Upper lobe of right lung (tissue), 1 donor: ENCODE data around the gene SCD5. TPM values are rescaled to one million over a fixed set of nuclear protein-coding genes. Genes with fewer than 3 reads are reported as not detected.

Source experiments
- ATAC-seq: fragments of 200-7000 bp; cut with Tn5 transposase; one replicate; pipeline ENCODE4 v1.9.1; 2020; ENCODE audit warnings: mild to moderate bottlenecking, moderate library complexity
- DNase-seq: peaks from one replicate; pipeline ENCODE4 v3.0.0-alpha.2; 2020
- H3K27ac ChIP-seq: fragments of 200-600 bp; one replicate; pipeline ENCODE4 v1.8.0; 2022
- H3K27me3 ChIP-seq: fragments of 200-600 bp; one replicate; pipeline ENCODE4 v1.8.0; 2022; ENCODE audit warnings: mild to moderate bottlenecking
- H3K36me3 ChIP-seq: fragments of 200-600 bp; one replicate; pipeline ENCODE4 v1.8.0; 2022
- H3K4me1 ChIP-seq: fragments of 200-600 bp; one replicate; pipeline ENCODE4 v1.8.0; 2022
- H3K4me3 ChIP-seq: fragments of 200-600 bp; one replicate; pipeline ENCODE4 v1.8.0; 2022; ENCODE audit warnings: mild to moderate bottlenecking
- H3K9me3 ChIP-seq: fragments of 200-600 bp; one replicate; pipeline ENCODE4 v1.8.0; 2022
- intact Hi-C: fragments of 100-400 bp; cut with DNase I; formaldehyde crosslinking; loops from one replicate; pipeline ENCODE4 v1.11.0; 2022
- total RNA-seq: library from RNA; stranded (reverse); fragmentation: NEBNext Ultra II Directional; extraction: Animal tissue kit (Norgen Biotek cat#: 25700); gene quantifications from one replicate; pipeline ENCODE4 v1.2.1, GENCODE V29; 2021
- TF ChIP-seq, protein P1 (sequence below): fragments of 200-600 bp; IDR thresholded peaks from one replicate; pipeline ENCODE4 v1.8.0; 2022; ENCODE audit warnings: antibody characterized with exemption
- donor health status: DM: no; HTN: yes; CAD: no; lungs with severe emphysema.

The SCD5 gene
- total RNA-seq, 1 donor from 2014 or later, result 20.6 TPM

DNA sequence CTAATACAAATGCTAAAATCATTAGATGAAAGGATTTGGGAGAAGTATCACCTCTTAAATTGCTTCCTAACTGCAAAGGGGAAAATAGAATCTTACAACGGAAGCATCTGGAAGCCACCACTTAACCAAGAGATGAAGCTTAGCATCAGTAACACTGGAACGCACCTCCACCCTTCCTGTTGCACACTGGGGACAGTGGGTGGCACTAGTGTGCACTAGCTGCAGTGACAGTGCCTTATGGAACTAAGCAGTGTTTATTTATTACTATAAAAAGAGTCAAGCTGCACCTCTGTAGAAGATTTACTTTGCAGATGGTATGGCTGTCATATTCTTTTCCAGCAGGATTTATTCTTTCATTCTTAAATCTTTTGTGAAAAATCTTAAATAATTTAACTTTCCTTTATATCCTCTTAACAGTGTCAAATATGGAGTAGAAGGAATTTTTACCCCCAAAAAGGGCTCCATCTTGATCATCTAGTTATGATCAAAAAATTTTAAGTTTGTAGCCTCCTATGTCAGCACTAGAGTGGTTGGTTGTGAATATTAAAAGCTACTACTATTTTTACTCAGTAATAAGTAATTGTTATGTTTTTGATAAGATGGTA, 76.7 kb downstream of the SCD5 start:
- H3K9me3 ChIP-seq, result no peaks in the 10 kb centered on the region
- H3K27me3 ChIP-seq, result no peaks in the 10 kb centered on the region
- peaks cover 8% of the 10 kb centered on the region for H3K4me1 ChIP-seq
- TF ChIP-seq, protein P1, sequence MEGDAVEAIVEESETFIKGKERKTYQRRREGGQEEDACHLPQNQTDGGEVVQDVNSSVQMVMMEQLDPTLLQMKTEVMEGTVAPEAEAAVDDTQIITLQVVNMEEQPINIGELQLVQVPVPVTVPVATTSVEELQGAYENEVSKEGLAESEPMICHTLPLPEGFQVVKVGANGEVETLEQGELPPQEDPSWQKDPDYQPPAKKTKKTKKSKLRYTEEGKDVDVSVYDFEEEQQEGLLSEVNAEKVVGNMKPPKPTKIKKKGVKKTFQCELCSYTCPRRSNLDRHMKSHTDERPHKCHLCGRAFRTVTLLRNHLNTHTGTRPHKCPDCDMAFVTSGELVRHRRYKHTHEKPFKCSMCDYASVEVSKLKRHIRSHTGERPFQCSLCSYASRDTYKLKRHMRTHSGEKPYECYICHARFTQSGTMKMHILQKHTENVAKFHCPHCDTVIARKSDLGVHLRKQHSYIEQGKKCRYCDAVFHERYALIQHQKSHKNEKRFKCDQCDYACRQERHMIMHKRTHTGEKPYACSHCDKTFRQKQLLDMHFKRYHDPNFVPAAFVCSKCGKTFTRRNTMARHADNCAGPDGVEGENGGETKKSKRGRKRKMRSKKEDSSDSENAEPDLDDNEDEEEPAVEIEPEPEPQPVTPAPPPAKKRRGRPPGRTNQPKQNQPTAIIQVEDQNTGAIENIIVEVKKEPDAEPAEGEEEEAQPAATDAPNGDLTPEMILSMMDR, result peak; percentile 59
- H3K36me3 ChIP-seq, result no peaks in the 10 kb centered on the region
- peak; percentile 89 for ATAC-seq
- H3K4me3 ChIP-seq, result no peak overlapping the region
- DNase-seq, result no peak
- H3K27ac ChIP-seq, result no peak overlapping the region
- intact Hi-C loops, result no loop called here

- TF ChIP-seq, protein P1, result no peak
- DNase-seq, result no peak
- Histone ChIP-seq H3K9me3 (no peaks in the 10 kb centered on the region), H3K36me3 (no peaks in the 10 kb centered on the region), H3K4me1 (peaks cover 19% of the 10 kb centered on the region), H3K27me3 (no peaks in the 10 kb centered on the region), H3K27ac (no peak overlapping the region), H3K4me3 (no peak overlapping the region)
- intact Hi-C loops, result no loop called here
- ATAC-seq, result no peak
Observed at GRCh38 chr4:82718162-82718940, 80.2 kb downstream of the SCD5 start.

DNA sequence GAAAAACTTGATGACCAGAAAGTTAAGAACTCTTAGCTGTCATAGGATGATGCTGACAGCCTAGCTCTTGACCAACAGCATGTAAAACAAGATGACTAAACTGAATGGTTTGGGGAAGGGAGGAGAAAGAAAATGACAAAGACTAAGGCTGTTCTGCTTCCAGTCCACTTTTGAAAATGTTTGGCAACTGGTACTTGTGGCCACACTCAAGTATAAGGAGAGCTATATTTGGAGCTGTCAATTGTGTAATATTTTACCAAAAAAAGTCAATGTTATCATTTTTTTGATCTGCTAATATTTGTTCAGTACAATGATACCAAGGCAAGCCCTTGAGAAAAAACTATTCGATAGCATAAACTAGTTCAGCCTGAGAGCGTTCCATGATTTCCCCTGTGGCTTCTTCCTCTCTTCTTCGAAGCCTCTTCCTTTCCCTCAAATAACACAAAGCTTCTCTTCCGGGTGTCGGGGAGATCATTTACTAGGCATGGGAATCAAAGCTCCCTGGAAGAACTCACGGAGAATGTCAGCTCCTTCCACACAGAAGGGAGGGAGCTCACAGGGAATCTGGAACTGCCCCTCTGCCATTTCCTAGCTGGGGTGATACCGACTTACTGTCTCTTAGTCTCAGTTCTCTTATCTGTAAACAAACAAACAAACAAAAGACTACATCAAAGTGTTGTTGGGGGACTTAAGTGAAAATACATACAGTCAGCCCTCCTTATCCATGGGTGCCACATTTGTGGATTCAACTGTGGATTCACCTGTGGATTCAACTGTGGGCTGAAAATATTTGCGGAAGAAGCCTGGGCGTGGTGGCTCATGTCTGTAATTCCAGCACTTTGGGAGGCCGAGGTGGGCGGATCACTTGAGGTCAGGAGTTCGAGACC, 82.6 kb downstream of the SCD5 start:
- no peak overlapping the region for H3K27ac ChIP-seq
- no peaks in the 10 kb centered on the region for H3K27me3 ChIP-seq
- TF ChIP-seq, protein P1, result no peak
- H3K9me3 ChIP-seq, result no peaks in the 10 kb centered on the region
- no peaks in the 10 kb centered on the region for H3K36me3 ChIP-seq
- H3K4me3 ChIP-seq, result no peak overlapping the region
- no peak for DNase-seq
- peaks cover 12% of the 10 kb centered on the region for H3K4me1 ChIP-seq
- intact Hi-C loops, result no loop called here
- ATAC-seq, result peak; percentile 63

- H3K27me3 ChIP-seq, result no peaks in the 10 kb centered on the region
- no peak overlapping the region for H3K27ac ChIP-seq
- H3K36me3 ChIP-seq, result no peaks in the 10 kb centered on the region
- ATAC-seq (no peak), DNase-seq (no peak)
- H3K4me3 ChIP-seq, result no peak overlapping the region
- peaks cover 12% of the 10 kb centered on the region for H3K4me1 ChIP-seq
- TF ChIP-seq, protein P1, result no peak
- no peaks in the 10 kb centered on the region for H3K9me3 ChIP-seq
- intact Hi-C loops, result no loop called here
Observed at GRCh38 chr4:82713856-82714255, 84.7 kb downstream of the SCD5 start.

GRCh38 chr4:82712561-82712960, 86.0 kb downstream of the SCD5 start:
- no peak overlapping the region for H3K4me3 ChIP-seq
- H3K27ac ChIP-seq, result no peak overlapping the region
- no peaks in the 10 kb centered on the region for H3K9me3 ChIP-seq
- no peak for DNase-seq
- intact Hi-C loops, result no loop called here
- no peaks in the 10 kb centered on the region for H3K27me3 ChIP-seq
- no peaks in the 10 kb centered on the region for H3K36me3 ChIP-seq
- H3K4me1 ChIP-seq, result peaks cover 12% of the 10 kb centered on the region
- no peak for ATAC-seq
- TF ChIP-seq, protein P1, result no peak
